HG02610 (cell line): ENCODE results near the gene CTNNA1.
"Not testable (repeated sequence)": the region's sequence is repeated elsewhere in the genome, so short reads cannot be mapped to it uniquely, and the experiment has no call there.

Experiments used
- ATAC-seq: cut with Tn5 transposase; IDR thresholded peaks from one replicate; pipeline ENCODE4 v1.9.1; 2021; ENCODE audit warnings: mild to moderate bottlenecking, moderate library complexity; ENCODE audit not compliant: unreplicated experiment

CTNNA1 gene

GRCh38 chr5:138752951-138753793, at the start of gene CTNNA1:
Gene CTNNA1, plus strand, starts transcription at chr5:138753425. Its CDS starts 28,500 bp downstream, at chr5:138781925.
- ATAC-seq: peak; percentile 37

- ATAC-seq: not testable (repeated sequence)
Measured at GRCh38 chr5:138703777-138704176, 49.4 kb upstream of the CTNNA1 start.

GRCh38 chr5:138705007-138705406, 48.2 kb upstream of the CTNNA1 start:
- no peak for ATAC-seq

- ATAC-seq: no peak
Measured at GRCh38 chr5:138705567-138705966, 47.7 kb upstream of the CTNNA1 start.

- no peak for ATAC-seq
Measured at GRCh38 chr5:138706655-138707480, 46.4 kb upstream of the CTNNA1 start.

GRCh38 chr5:138708791-138709190, 44.4 kb upstream of the CTNNA1 start:
- no peak for ATAC-seq

GRCh38 chr5:138709202-138709601, 44.0 kb upstream of the CTNNA1 start:
- no peak for ATAC-seq

GRCh38 chr5:138711087-138711486, 42.1 kb upstream of the CTNNA1 start:
- ATAC-seq: no peak

GRCh38 chr5:138711811-138712210, 41.4 kb upstream of the CTNNA1 start:
- no peak for ATAC-seq

GRCh38 chr5:138712324-138712723, 40.9 kb upstream of the CTNNA1 start:
- no peak for ATAC-seq

GRCh38 chr5:138712791-138713190, 40.4 kb upstream of the CTNNA1 start:
- no peak for ATAC-seq

GRCh38 chr5:138713247-138713646, 40.0 kb upstream of the CTNNA1 start:
- ATAC-seq: no peak

- no peak for ATAC-seq
Measured at GRCh38 chr5:138714694-138715093, 38.5 kb upstream of the CTNNA1 start.

- ATAC-seq: not testable (repeated sequence)
Measured at GRCh38 chr5:138715931-138716432, 37.2 kb upstream of the CTNNA1 start.

GRCh38 chr5:138716456-138716924, 36.7 kb upstream of the CTNNA1 start:
- no peak for ATAC-seq

- no peak for ATAC-seq
Measured at GRCh38 chr5:138717399-138717798, 35.8 kb upstream of the CTNNA1 start.

- ATAC-seq: no peak
Measured at GRCh38 chr5:138719811-138720210, 33.4 kb upstream of the CTNNA1 start.

- no peak for ATAC-seq
Measured at GRCh38 chr5:138720840-138721239, 32.4 kb upstream of the CTNNA1 start.

- ATAC-seq: no peak
Measured at GRCh38 chr5:138721979-138722378, 31.2 kb upstream of the CTNNA1 start.

GRCh38 chr5:138722544-138723177, 30.6 kb upstream of the CTNNA1 start:
- no peak for ATAC-seq
